ENCODE data around the gene DNMT3A. TPM values are rescaled to one million over a fixed set of nuclear protein-coding genes. Genes with fewer than 3 reads are reported as not detected.

DNMT3A gene
- total RNA-seq, 1 donor from 2014 or later: 80.2 TPM

DNA sequence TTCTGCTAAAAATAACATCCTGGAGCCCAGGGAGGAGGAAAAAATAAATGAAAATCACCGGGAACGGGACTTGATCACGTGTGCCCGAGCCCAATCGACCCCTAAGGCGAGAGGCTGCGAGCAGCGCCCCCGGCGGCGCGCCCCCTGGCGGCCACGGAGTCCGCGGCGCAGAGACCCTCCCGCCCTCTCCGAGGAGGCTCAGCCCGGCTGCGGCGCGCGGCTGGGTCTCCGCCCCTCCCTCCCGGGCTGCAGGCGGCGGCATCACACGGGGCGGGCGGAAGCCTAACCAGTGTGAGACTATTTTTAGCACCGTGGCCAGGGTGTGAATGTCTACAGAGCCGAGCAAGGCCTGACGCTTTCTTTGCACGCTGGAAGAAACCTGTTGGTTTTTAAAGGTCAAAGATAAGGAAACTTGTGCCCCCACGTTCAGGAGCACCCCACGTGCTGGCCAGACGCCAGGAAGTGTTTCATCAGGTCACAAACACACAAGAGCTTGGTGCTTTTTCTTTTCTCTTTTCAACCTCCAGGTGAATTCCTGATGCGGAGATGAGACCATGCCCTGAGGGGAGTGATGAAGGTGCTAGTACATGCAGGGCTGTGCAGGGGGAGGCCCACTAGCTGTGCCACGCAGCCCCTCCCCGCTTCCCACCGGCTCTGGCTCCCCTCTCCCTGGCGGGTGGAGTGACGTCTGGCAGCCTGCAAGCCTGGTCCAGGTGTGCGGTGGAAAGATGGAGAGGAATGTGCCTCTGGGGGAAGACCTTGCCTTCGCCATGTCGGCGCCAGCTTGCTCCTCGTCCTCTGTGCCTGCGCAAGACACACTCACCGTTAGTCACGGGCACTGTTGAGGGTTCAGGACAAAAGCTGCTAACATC lies 35.3 kb upstream of the DNMT3A start:
- peak; percentile 97 for DNase-seq (ENCODE audit: extremely low spot score, unreplicated experiment)
- H3K9me3 Mint-ChIP-seq (ENCODE audit: unreplicated experiment): no peaks in the 10 kb centered on the region
- no peaks in the 10 kb centered on the region for H3K36me3 Mint-ChIP-seq (ENCODE audit: unreplicated experiment)
- H3K4me3 Mint-ChIP-seq (ENCODE audit: unreplicated experiment): peak overlapping the region; percentile 59
- no peaks in the 10 kb centered on the region for H3K27me3 Mint-ChIP-seq (ENCODE audit: unreplicated experiment)
- peaks cover 15% of the 10 kb centered on the region for H3K4me1 Mint-ChIP-seq (ENCODE audit: unreplicated experiment)
- TF ChIP-seq, protein P1, sequence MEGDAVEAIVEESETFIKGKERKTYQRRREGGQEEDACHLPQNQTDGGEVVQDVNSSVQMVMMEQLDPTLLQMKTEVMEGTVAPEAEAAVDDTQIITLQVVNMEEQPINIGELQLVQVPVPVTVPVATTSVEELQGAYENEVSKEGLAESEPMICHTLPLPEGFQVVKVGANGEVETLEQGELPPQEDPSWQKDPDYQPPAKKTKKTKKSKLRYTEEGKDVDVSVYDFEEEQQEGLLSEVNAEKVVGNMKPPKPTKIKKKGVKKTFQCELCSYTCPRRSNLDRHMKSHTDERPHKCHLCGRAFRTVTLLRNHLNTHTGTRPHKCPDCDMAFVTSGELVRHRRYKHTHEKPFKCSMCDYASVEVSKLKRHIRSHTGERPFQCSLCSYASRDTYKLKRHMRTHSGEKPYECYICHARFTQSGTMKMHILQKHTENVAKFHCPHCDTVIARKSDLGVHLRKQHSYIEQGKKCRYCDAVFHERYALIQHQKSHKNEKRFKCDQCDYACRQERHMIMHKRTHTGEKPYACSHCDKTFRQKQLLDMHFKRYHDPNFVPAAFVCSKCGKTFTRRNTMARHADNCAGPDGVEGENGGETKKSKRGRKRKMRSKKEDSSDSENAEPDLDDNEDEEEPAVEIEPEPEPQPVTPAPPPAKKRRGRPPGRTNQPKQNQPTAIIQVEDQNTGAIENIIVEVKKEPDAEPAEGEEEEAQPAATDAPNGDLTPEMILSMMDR (IDR thresholded peaks at IDR 0.05): peak; percentile 100
- peak overlapping the region; percentile 64 for H3K27ac Mint-ChIP-seq (ENCODE audit: unreplicated experiment)

DNA sequence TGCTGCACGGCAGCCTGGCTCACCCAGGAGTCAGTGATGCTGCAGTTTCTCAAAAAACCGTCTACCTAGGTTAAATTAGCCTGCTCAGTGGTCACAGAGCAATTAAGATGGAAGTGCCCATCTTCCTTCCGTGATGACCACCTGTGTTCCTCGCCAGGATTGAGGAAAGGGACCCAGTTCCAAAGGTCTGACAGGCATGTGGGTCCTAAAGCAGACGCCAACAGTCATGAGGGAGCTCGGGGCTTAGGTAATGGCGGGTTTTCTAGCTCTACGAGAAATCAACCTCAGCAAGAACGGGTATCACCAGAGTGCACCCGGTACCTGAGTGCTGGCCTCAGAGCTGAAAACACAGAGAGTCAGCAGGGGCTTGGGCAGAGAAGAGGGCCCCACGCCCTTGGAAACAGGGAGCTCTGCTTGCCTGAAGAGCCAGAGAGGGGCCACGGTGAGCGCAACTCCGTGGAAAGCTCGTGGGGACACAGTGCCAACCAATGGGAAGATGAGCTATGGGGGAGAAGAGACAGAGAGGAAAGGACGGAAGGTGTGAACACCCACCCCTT lies 34.3 kb upstream of the DNMT3A start:
- H3K27ac Mint-ChIP-seq (ENCODE audit: unreplicated experiment): no peak overlapping the region
- H3K4me3 Mint-ChIP-seq (ENCODE audit: unreplicated experiment): peak overlapping the region; percentile 45
- TF ChIP-seq, protein P1 (IDR thresholded peaks at IDR 0.05): no peak
- peaks cover 15% of the 10 kb centered on the region for H3K4me1 Mint-ChIP-seq (ENCODE audit: unreplicated experiment)
- no peak for DNase-seq (ENCODE audit: extremely low spot score, unreplicated experiment)
- H3K27me3 Mint-ChIP-seq (ENCODE audit: unreplicated experiment): no peaks in the 10 kb centered on the region
- H3K9me3 Mint-ChIP-seq (ENCODE audit: unreplicated experiment): no peaks in the 10 kb centered on the region
- no peaks in the 10 kb centered on the region for H3K36me3 Mint-ChIP-seq (ENCODE audit: unreplicated experiment)

DNA sequence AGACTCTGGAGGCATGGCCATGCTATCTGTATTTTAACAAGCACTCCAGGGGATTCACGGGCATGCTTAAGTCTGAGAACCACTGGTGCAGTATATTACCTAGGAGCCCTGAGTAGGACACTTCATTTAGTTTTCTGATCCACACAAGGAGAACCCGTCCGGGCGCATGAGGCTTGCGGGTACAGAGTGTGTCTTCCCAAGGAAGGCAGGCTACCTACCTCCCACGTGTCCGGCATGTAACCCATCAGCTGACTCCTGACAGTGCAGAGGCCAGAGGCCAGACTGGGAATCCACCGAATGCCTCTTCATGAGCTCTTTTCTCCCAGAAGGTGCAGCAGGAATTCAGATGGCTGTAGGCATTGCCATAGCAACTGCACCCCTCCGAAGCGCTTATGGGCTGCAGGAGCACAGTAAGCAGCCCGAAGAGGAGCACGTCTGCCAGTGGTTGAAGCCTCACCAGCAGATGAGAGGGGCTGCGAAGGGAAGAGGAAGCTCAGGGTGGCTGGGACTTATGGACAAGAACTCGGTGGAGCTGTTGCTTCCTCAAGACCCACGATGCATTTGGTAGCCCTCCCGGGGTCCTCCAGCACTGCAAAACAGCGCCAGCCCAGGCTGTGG lies 33.8 kb upstream of the DNMT3A start:
- DNase-seq (ENCODE audit: extremely low spot score, unreplicated experiment): no peak
- Mint-ChIP-seq H3K4me1 (ENCODE audit: unreplicated experiment) (peaks cover 15% of the 10 kb centered on the region), H3K9me3 (ENCODE audit: unreplicated experiment) (no peaks in the 10 kb centered on the region), H3K36me3 (ENCODE audit: unreplicated experiment) (no peaks in the 10 kb centered on the region), H3K27ac (ENCODE audit: unreplicated experiment) (no peak overlapping the region), H3K4me3 (ENCODE audit: unreplicated experiment) (no peak overlapping the region), H3K27me3 (ENCODE audit: unreplicated experiment) (no peaks in the 10 kb centered on the region)
- TF ChIP-seq, protein P1 (IDR thresholded peaks at IDR 0.05): no peak

DNA sequence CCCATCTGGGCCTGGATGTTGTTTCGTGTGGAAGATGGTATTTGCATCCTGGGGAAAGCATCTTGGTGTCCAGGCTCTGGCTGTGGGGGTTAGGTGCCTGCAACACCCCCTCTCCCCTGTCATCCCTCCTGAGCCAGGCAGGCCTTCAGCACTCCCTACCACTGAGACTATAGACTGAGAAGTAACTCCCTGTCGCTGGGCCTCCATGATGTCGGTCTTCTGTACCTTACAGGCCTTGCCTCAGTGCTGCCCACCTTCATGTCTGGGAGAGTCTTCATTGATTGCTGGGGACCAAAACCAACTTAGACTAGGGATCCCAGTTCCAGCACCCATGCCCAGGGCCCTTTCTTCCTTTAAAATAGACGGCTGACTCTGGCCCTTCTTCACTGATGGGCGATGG lies 33.1 kb upstream of the DNMT3A start:
- TF ChIP-seq, protein P1 (IDR thresholded peaks at IDR 0.05): no peak
- DNase-seq (ENCODE audit: extremely low spot score, unreplicated experiment): no peak
- no peaks in the 10 kb centered on the region for H3K27me3 Mint-ChIP-seq (ENCODE audit: unreplicated experiment)

DNA sequence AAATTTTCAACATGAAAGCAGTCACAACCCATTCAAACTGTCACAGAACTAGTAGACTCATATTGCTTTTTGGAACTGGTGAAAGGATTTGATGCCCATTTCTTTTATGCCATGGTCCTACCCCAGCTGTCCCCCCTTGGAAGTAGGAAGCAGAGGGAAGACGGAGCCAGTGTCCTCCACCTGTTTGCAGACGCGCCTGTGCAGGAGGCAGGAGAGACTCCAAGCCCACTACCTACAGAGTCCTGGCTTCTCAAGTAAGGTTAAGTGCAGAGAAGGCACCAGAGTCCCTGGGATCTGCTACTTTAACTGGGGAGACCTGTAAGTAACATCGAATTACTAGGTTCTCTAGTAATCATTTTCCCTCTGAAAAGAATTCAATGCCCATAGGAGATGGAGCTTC lies 32.7 kb upstream of the DNMT3A start:
- TF ChIP-seq, protein P1 (IDR thresholded peaks at IDR 0.05): no peak
- no peaks in the 10 kb centered on the region for H3K9me3 Mint-ChIP-seq (ENCODE audit: unreplicated experiment)
- no peak overlapping the region for H3K4me3 Mint-ChIP-seq (ENCODE audit: unreplicated experiment)
- H3K4me1 Mint-ChIP-seq (ENCODE audit: unreplicated experiment): peaks cover 15% of the 10 kb centered on the region
- DNase-seq (ENCODE audit: extremely low spot score, unreplicated experiment): no peak
- H3K36me3 Mint-ChIP-seq (ENCODE audit: unreplicated experiment): no peaks in the 10 kb centered on the region
- no peaks in the 10 kb centered on the region for H3K27me3 Mint-ChIP-seq (ENCODE audit: unreplicated experiment)
- H3K27ac Mint-ChIP-seq (ENCODE audit: unreplicated experiment): no peak overlapping the region

More for the DNA sequence above, 33.1 kb upstream of the DNMT3A start:
- no peak overlapping the region for H3K4me3 Mint-ChIP-seq (ENCODE audit: unreplicated experiment)
- H3K36me3 Mint-ChIP-seq (ENCODE audit: unreplicated experiment): no peaks in the 10 kb centered on the region
- H3K4me1 Mint-ChIP-seq (ENCODE audit: unreplicated experiment): peaks cover 15% of the 10 kb centered on the region
- no peaks in the 10 kb centered on the region for H3K9me3 Mint-ChIP-seq (ENCODE audit: unreplicated experiment)
- H3K27ac Mint-ChIP-seq (ENCODE audit: unreplicated experiment): no peak overlapping the region

All from osteocyte (in vitro differentiated cells).